NCI-H748 (cell line): ENCODE measurements around the gene ABL1.

Experiments
- DNase-seq: peaks from one replicate; lab custom pipeline; 2025; ENCODE audit not compliant: unreplicated experiment; lab: John Stamatoyannopoulos, UW

ABL1 gene

DNA sequence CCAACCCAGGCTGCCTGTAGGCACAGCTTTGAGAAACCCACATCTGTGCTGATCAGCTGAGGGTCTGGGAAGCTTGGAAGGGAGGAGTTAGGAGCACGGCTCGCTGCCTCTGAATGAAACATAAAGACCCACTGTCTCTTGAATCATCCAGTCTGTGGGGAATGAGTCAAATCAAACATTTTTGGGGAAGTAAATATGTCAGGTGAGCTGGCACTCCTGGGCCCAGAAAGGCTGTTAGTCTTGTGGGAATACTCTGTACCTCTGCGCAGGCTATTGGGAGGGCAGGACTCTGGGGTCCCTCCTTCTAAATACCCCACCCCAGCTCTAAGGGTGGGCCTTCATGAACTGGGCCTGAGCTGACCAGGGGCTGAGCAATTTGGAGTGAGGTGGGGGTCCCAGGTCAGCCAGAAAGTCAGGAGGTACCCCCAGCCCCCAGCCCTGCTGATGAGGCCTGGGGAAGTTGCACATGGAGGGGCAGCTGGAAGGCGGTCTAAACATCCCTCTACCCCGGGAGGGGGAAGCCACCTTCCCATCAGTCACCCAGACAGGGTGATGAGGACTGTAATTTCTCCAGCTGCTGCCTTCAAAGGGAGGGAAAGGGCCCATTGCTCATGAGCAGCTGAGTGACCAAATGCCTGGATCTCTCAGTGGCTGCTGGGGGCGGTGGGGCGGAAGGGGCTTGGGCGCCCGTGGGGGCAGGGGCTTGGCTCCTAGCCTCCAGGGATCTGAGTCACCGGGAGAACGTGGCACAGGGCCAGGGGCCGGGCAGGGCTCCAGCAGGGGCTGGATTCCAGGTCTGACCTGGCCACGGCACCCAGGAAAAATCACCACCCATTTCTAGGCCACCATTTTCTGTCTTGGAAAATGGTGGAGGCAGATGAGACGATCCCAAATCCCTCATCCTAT is 93.2 kb downstream of the ABL1 start:
- no peak for DNase-seq

DNA sequence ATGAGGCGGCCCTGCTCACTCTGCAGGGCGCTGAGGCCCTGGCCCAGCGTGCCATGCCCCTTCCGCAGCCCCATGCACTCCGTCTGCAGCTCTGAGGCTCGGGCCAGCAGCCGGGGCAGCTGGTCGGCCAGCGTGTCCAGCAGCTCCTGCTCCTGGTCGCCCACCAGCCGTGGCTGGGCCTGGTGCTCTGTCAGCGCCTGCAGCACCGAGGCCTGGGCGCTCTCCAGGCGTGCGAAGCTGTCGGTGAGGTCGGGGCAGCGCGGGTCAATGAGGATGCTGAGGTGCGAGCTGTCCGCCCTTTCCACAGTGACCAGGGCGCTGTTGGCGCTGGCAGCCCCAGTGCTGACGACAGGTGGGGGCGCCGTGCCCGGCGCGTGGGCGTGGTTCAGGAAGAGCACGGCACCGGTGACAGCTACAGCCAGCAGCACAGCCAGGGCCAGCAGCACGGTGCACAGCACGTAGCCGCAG is 94.6 kb downstream of the ABL1 start:
- DNase-seq: no peak

DNA sequence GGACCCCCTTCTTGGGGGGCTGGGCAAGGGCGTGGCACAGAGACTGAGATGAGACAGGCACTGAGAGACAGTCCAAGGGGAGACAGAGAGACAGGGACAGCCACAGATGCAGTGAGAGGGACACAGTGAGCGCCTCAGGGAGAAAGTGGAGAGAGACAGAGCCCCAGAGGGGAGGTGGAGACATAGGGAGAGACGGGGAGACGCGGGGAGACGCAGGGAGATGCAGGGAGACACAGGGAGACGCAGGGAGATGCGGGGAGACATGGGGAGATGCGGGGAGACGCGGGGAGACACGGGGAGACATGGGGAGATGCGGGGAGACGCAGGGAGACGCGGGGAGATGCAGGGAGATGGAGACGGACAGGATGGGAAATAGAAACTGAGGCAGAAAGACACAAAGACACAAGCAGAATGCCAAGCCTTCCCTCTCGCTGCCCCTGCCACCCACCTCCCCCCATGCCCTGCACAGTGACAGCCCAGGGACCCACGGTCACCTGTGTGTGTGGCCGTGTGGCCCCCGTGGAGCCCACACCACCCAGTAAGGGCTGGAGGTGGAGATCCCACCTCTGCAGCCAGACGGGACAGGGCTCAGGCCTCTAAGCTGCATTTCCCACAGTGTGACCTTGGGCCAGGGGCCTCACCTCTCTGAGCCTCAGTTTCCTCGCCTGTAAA is 95.2 kb downstream of the ABL1 start:
- no peak for DNase-seq

DNA sequence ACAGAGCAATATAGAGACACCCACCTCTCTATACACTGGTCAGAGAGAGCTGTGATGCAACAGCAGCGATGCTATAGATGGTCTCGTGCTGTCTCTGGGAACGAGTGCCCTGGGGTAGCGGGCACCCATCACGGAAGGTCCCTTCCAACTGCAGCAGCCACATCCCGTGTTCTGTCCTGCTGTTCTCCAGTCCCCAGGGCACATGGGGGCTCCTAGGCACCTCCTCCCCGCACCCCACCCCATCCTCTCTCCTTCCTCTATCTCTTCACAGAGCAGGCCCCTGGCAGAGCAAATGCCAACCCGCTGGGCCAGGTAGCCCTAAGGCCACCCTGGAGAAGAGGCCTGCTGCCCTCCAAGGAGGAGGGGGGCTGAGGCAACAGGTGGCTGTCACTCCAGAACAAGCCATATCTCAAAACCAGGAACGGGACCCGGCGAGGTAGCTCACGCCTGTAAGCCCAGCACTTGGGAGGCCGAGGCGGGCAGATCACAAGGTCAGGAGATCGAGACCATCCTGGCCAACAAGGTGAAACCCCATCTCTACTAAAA is 95.8 kb downstream of the ABL1 start:
- DNase-seq: no peak

DNA sequence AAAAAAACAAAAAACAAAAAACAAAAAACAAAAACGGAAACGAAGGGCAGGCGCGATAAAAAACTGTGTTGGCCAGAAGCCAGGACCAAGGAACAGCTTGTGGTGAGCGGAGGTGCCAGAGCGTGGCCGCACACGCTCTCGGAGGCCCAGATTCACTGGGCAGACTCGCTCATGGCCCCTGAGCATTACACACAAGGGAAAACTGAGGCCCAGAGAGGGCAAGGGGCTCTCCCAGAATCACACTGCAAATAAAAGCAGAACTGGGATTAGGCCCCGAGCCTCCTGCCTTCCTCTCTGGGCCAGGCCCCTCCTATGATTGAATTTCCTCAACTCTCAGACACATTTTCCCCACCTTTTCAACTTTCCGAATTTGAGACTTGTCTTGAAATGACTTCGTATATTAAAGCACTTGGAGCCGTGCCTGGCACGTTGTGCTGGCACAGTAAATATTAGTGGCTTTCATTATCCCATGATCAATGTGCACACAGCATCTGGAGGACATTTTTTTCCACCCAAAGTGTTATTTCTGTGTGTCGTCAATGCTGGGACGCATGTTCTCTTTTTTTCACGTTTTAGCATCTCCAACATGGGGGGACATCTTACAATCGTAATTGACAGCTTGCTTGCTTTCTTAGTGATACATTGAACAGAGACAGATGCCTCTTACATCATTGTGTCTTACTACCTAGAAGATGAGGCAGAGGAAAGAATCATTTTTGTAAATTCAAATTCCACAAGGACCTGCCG is 96.6 kb downstream of the ABL1 start:
- no peak for DNase-seq

DNA sequence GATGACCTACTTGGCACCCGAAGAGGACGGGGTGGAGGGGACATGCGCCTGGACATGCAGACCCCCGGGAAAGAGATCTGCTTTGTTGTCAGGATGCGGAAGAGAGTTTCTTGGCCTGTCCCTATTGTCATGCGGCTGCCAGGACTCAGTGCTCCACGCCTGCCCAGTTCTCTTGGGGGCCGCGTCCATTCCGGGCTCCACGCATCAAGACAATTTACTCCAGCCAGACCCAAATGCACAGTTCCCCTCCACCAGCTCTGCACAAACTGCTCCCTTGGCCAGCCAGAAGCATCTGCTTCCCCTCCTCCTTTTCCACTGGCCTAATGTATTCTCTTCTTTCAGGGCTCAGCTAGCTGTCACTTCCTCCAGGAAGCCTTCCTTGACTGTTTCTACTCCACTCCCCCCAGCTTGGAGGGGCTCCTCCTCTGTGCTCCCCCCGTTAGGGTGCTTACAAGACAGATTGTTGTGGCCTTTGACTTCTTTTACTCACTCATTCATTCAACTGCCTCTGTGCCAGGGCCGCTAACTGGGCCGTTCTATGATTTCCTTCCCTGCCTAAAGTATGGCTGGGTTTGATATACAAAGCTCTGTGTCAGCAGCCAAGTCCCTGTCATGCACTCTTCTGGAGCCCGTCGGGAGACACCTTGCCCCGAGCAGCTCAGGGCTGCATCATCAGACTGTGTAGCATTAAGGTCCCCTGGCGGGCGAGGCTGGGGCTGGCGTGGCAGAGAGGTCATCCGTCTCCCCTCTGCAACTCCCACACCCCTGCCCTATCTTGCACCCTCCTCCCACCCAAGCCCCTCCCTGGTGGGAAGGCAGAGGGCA is 97.4 kb downstream of the ABL1 start:
- DNase-seq: no peak

DNA sequence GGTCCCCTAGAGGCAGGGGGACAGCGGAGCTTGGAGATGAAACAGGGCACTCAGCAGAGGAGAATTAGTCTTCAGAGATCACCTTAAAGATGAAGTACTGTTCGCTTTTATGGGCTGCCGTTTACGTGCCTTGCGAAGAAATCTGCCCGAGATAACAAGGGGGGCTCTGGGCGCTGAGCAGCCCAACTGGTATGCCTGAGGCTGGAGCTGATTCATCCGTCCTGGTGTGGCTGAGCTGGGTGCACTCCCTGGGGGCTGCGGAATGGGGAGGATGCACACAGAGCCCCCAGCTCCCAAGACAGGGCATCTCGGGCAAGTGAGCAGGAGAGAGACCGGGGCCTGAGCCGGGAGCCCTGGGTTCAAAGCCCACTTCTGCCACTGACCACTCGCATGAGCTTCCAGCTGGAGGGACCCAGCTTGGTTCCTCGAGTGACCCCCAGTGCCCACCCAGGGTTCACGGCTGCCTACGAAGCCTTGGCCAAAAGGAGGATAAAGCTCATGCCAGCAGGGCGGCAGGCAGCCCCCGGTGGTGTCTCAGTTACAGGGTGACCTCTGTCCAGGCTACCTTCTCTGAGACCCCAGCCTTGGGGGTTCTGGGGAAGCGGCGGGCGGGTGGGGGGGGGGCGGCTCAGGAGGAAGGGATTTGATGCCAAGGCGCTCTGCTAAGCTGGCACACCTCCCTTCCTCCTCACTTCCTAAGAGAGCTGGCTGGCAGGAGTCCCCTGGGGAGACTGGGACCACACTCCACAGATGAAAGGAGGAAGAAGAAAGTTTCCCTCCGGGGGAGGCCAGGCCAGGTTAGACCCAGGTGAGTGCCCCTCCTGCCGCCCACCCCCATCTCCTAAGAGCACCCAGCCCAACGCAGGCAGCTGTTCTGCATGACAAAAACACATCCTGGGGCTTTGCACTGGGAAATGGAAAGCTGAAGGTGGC is 98.3 kb downstream of the ABL1 start:
- no peak for DNase-seq

DNA sequence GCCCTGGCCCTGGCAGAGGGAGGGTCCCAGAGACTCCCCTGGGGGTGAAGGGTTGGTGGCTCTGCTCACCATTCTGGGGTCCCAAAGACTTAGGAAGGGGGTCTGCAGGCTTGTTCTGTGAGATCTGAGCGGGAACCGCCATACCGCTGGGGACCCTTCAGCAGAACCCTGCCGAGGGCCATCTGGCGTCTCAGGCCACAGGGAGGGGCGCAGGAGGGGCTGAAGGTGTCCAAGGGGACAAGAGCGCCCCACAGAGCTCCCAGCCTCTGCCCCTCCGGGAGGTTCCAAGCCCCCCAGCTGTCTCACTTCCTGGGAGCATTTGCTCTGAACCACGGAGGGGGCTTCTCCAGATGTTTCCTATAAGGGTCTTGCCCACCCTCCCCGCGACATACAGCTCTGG is 99.2 kb downstream of the ABL1 start:
- DNase-seq: no peak

DNA sequence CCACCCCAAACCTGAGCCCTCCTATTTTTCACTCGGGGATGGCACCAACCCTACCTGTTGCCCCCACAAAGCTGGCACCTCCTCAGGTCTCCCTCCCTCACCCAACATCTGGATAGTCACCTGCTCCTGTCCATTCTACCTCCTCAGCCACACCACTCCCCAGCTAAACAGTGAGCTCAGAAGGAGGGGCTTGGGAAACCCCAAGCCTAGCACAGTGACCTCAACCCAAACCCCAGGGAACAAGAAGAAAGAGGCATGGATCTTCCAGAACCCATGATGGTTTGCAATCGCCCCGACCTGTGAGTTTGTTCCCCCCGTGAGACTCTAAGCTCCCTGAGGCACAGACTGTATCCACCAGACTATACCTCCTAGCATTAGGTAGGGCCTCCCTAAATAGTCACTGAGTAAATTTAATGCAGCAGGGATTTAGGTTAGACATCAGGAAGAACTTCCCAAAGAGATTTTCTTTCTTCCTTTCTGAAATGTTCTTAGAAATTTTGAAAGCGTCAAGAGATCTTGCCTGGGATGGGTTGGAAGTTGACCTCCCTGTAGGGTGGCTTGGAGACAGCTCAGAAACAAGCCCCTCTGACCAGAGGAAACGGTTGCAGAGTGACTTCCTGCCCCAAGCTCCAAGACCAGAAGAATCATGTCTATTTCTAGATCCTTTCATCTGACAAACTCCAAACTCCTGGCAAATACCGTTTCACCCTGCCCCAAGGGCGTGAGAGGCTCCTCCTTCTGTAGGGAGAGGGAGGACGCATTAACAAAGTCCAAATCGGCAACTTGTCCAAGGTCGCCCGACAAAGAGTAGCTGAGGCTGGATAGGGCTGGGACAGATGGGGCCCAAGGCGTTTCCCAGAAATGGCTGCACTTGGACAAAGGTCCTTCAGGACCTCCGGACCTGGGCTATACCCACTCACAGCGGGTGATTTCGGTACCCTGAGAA is 99.9 kb downstream of the ABL1 start:
- no peak for DNase-seq

DNA sequence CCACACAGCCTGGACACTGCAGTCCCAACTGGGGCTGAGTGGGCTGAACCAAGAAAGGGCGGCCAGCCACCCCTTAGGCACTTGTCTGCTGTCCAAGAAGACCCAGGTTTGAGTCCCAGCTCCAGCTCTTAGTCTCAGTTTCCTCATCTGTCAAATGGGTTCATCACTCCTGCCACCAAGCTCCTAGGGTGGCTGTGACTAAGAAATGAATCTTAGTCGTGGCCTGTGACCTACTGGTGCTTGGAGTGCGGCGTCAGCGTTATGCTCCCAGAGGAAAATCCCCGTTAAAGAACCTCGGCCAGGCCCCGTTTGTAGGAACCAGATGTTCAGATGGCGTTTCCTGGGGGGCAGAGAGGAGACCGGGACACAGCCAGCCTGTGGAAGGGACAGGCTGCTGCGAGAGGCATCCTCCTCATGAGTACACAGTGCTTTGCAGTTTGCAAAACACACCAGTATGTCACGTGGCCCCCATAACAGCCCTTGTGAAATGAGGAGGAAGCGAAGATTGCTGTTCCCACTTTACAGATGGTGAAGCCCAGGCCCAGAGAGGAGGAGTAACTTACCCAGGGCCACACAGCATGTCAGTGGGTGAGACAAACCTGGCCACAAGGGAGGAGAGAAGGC is 100.7 kb downstream of the ABL1 start:
- no peak for DNase-seq

DNA sequence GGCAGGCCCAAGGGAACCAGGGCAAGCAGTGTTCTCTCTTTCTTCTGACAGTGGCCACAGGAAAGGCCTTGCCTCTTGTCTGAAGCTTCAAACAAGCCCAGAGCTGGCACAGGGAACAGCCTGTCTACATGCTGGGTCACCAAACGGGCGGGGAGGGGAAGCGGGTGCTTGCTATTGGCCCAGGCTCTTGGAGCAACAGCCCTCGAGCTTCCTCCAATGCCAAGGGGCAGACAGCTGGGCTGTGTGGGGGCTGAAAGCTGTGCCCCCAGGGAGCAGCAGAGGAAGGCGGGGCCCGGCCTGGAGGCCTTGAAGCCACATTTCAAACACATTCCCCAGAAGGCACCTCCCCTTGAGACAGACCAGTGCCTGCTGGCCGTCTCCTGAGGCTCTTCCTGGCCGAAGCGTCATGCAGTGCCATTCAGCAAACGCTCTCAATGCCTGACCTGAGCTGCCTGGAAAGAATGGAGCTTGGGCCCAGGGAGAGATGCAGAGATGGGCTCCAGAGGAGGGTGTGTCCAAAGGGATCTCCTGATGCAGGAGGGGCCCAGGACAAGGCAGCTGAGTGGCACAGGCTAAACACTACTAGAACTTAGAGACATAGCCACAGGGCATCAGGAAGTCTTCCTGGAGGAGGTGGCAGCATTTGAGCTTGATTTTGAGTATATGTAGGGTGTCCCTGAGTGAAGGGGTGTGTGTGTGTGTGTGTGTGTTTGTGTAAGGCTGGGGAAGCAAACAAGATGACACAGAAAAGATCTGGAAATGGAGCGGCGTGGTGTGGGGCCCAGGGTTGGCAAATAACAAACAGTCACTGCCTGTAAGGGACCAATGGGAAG is 101.4 kb downstream of the ABL1 start:
- DNase-seq: no peak
